Heart left ventricle (tissue), 16 donors: Measurements from ENCODE around the gene CMC1. TPM values are rescaled to one million over a fixed set of nuclear protein-coding genes. Genes with fewer than 3 reads are reported as not detected.

ENCODE experiments used
- ATAC-seq, 4 donors: fragments of 200-7000 bp; cut with Tn5 transposase; one replicate each; pipeline ENCODE4 v1.9.1; 2020 to 2022; ENCODE audit warnings: moderate library complexity in 4 of 4, mild to moderate bottlenecking in 3 of 4, moderate number of reproducible peaks in 1 of 4
- DNase-seq, 5 donors: peaks; one replicate each; pipeline ENCODE4 v3.0.0-alpha.2; 2020
- H3K27ac ChIP-seq, 12 donors: fragments of 200-600 bp; sonication (generic) in 4 of 12; one replicate each; pipeline versions ENCODE4 v1.5.0 to v1.8.0; 2016 to 2022; ENCODE audit warnings: mild to moderate bottlenecking in 2 of 12
- H3K27me3 ChIP-seq, 9 donors: fragments of 200-600 bp; sonication (generic) in 2 of 9; one replicate each; pipeline versions ENCODE4 v1.5.1 to v1.8.0; 2016 to 2022; ENCODE audit warnings: mild to moderate bottlenecking in 3 of 9
- H3K36me3 ChIP-seq, 9 donors: fragments of 200-600 bp; sonication (generic) in 2 of 9; one replicate each; pipeline versions ENCODE4 v1.5.0 to v1.8.0; 2018 to 2022; ENCODE audit warnings: mild to moderate bottlenecking in 2 of 9
- H3K4me1 ChIP-seq, 12 donors: fragments of 200-600 bp; sonication (generic) in 4 of 12; one replicate each; pipeline versions ENCODE4 v1.5.0 to v1.8.0; 2016 to 2022; ENCODE audit warnings: mild to moderate bottlenecking in 3 of 12
- H3K4me3 ChIP-seq, 12 donors: fragments of 200-600 bp; sonication (generic) in 4 of 12; one replicate each; pipeline versions ENCODE4 v1.5.0 to v1.8.0; 2017 to 2022; ENCODE audit warnings: mild to moderate bottlenecking in 9 of 12, moderate library complexity in 4 of 12
- H3K9me3 ChIP-seq, 12 donors: fragments of 200-600 bp; sonication (generic) in 4 of 12; one replicate each; pipeline versions ENCODE4 v1.5.0 to v1.8.0; 2016 to 2022; ENCODE audit warnings: mild to moderate bottlenecking in 1 of 12
- POLR2A ChIP-seq, 2 donors: fragments of 450-650 bp; IDR thresholded peaks; one replicate each; pipeline ENCODE4 v1.6.1; 2017; ENCODE audit warnings: antibody characterized with exemption in 2 of 2, mild to moderate bottlenecking in 2 of 2, moderate library complexity in 2 of 2
- WGBS, 4 donors: extraction: QIAGEN DNeasy Blood & Tissue Kit in 2 of 4; methylation state at CpG; one replicate each; pipeline versions ENCODE4 v1.1.5 to v1.1.7; 2013 to 2018; 5-methylcytosine and 5-hydroxymethylcytosine counted together
- intact Hi-C, 10 donors: fragments of 100-400 bp; cut with DNase I; formaldehyde crosslinking; loops; one replicate each; pipeline versions ENCODE4 v1.11.1 to v1.14.2; 2022
- polyA plus RNA-seq, 2 donors: library from polyadenylated mRNA; stranded (reverse); fragments of 200-250 nt; gene quantifications; one replicate each; pipeline ENCODE4 v1.2.3, GENCODE V29; 2013
- total RNA-seq, 9 donors: library from RNA; depleted of rRNA in 2 of 9; stranded (reverse); fragments of >200 nt in 2 of 9; fragmentation: NEBNext Ultra II Directional in 3 of 9; extraction: Animal tissue kit (Norgen Biotek cat#: 25700) in 3 of 9; gene quantifications; one replicate each; pipeline versions ENCODE4 v1.1.0 to v1.2.4, GENCODE V29; 2016 to 2023
- TF ChIP-seq, protein P1 (sequence below), 12 donors: fragments of 200-600 bp; sonication (generic) in 4 of 12; IDR thresholded peaks; one replicate each; pipeline versions ENCODE4 v1.5.0 to v1.8.0; 2018 to 2022; ENCODE audit warnings: antibody characterized with exemption in 12 of 12, mild to moderate bottlenecking in 5 of 12
- donor health status: ischemic (EF 13 %, LVEDD 7.1; RV severe dilation, severe dysfunction).
- donor health status: healthy with polysubstance abuse.
- donor health status: DM: no; HTN: yes; CAD: no.
- donor health status: DM: no; HTN: no; CAD: no.
- donor health status: ischemic (EF 25% LVEDD 6.9; RV normal size, moderate dysfunction).
- donor health status: ischemic (EF 25% LVEDD 5.7; RV mildly dilated, moderate dysfunction).
- donor health status: healthy.
- donor health status: DM: yes; HTN: yes; CAD: no.
- donor health status: ischemic (EF 35%, LVEDD 5.7; RV mildly dilated, moderate dysfunction).
- donor health status: nonischemic (EF 11% LVEDD 7.7; RV severe dilation, severe dysfunction).
- donor health status: DM: yes; HTN: yes; CAD: no.
- donor health status: PGD.
- donor health status: ischemic (EF 29% LVEDD 5.4; RV normal size, mild dysfunction).
- donor health status: nonischemic (EF 23%, LVEDD 6.1; RV moderate dilation, normal function).

CMC1 gene
- total and polyA plus RNA-seq, 11 donors = 14.9 to 106 (median 27.6) TPM

DNA sequence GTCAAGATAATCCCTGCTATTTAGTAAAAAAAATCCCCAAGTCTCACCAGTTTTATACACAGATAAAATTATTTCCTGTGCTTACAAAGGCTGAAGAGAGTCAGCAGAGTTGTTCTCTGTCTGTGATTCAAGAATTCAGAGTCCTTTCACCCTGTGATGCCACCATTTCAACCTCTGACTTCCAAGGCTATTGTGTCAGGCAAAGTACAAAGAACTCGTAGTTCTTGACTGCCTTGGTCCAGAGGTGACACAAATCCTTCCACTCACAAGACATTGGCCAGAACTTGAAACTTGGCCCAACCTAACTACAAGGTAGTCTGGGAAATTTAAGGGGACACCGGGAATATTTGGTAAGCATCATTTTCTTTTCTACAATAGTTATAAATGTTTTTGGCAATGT is 34.9 kb upstream of the CMC1 start:
- no peaks in the 10 kb centered on the region for H3K4me1 ChIP-seq
- no peak overlapping the region for H3K27ac ChIP-seq
- peak overlapping the region in 2 of 12 donors; percentile 7 to 25 for H3K4me3 ChIP-seq
- H3K27me3 ChIP-seq = no peaks in the 10 kb centered on the region
- ATAC-seq (peak in 2 of 4 donors; percentile 42 to 47), DNase-seq (no peak)
- no peaks in the 10 kb centered on the region for H3K9me3 ChIP-seq
- no peaks in the 10 kb centered on the region for H3K36me3 ChIP-seq
- TF ChIP-seq POLR2A (IDR thresholded peaks at IDR 0.05) = no peak
- TF ChIP-seq, protein P1, sequence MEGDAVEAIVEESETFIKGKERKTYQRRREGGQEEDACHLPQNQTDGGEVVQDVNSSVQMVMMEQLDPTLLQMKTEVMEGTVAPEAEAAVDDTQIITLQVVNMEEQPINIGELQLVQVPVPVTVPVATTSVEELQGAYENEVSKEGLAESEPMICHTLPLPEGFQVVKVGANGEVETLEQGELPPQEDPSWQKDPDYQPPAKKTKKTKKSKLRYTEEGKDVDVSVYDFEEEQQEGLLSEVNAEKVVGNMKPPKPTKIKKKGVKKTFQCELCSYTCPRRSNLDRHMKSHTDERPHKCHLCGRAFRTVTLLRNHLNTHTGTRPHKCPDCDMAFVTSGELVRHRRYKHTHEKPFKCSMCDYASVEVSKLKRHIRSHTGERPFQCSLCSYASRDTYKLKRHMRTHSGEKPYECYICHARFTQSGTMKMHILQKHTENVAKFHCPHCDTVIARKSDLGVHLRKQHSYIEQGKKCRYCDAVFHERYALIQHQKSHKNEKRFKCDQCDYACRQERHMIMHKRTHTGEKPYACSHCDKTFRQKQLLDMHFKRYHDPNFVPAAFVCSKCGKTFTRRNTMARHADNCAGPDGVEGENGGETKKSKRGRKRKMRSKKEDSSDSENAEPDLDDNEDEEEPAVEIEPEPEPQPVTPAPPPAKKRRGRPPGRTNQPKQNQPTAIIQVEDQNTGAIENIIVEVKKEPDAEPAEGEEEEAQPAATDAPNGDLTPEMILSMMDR (IDR thresholded peaks at IDR 0.05) = no peak
- WGBS, 4 donors = 43 to 62% (median 54%) methylated on average over 2 of the region's 2 CpGs
- intact Hi-C loops = no loop called here

DNA sequence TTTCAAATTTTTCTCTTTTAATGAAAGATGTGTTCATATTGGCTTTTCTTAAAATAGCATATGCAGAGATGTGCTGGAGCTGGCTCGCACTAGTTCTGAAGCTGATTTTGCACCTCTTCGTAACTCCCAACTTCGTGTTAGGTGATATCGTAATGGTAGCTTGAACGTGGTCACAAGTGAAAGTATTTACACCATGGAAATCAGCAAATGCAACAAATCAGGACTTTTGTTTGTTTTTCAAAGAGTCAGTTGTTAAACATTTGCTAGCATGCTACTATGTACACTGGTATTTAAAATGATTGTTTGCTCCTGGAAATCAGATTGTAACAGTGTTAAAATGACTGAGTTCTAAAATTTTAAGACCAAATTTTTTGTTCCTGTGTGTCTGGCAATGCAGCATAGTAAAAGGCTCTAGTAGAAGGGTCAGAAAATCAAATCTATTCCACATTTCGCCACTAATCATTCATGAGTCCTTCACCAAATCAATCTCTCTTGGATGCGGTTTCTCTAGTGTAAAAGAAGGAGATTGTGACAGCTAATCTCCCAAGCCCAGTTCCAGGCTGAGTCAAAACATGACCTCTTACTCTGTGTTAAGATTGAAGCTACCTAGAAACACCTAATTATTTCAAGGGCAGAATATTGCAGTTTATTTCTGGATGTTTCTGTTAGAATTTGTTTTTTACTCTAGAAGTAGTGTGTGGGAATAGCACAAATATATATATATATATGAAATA is 34.3 kb upstream of the CMC1 start:
- H3K4me1 ChIP-seq = no peaks in the 10 kb centered on the region
- intact Hi-C loops = no loop called here
- peaks cover 0 to under 1% (median 0%) of the 10 kb centered on the region in 12 donors for H3K9me3 ChIP-seq
- 64 to 69% (median 68%) methylated on average over 7 of the region's 7 CpGs for WGBS, 4 donors
- no peak for DNase-seq
- no peak for ATAC-seq
- H3K27ac ChIP-seq = no peak overlapping the region
- H3K27me3 ChIP-seq = no peaks in the 10 kb centered on the region
- no peaks in the 10 kb centered on the region for H3K36me3 ChIP-seq
- TF ChIP-seq, protein P1 (IDR thresholded peaks at IDR 0.05) = no peak
- TF ChIP-seq POLR2A (IDR thresholded peaks at IDR 0.05) = no peak
- peak overlapping the region in 2 of 12 donors; percentile 7 to 25 for H3K4me3 ChIP-seq

DNA sequence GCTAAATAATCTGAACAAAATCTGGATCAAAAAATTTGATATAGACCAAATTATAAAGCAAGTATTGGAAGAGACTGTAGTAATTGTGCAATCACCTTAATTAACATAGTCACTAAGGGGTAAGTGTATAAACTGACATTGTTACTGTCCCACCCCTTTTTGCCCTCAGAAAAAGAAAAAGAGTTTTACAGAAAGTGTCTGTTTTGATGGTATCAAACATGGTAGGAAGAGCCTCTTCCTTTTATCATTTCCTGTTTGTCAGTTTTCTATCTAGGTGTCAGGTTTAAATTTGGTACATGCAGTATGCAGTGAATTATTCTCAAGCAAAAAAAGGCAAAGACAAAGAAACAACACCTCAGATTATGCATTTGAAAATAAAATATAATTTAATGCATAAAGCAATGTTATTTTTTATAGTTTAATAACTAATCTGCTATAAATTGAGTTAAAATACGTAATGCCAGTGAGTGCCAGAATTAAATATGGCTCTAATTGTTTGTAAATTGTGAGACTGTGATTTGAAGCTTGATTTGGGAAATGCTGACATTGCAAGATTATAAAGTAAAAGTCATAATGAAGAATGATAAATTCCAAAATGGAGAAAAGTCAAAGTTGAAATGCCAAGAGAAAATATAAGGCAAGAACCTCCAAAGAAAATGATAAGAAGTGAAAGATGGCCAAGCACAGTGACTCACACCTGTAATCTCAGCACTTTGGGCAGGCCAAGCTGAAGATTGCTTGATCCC is 30.3 kb upstream of the CMC1 start:
- TF ChIP-seq, protein P1 (IDR thresholded peaks at IDR 0.05) = no peak
- no peak for TF ChIP-seq POLR2A (IDR thresholded peaks at IDR 0.05)
- H3K4me1 ChIP-seq = no peaks in the 10 kb centered on the region
- WGBS, 4 donors = 85 to 91% (median 88%) methylated on average over 1 of the region's 1 CpG
- no peak for DNase-seq
- H3K27me3 ChIP-seq = no peaks in the 10 kb centered on the region
- no peak overlapping the region for H3K4me3 ChIP-seq
- intact Hi-C loops = no loop called here
- no peak for ATAC-seq
- H3K36me3 ChIP-seq = no peaks in the 10 kb centered on the region
- peaks cover 0 to 38% (median 12%) of the 10 kb centered on the region in 12 donors for H3K9me3 ChIP-seq
- H3K27ac ChIP-seq = no peak overlapping the region

DNA sequence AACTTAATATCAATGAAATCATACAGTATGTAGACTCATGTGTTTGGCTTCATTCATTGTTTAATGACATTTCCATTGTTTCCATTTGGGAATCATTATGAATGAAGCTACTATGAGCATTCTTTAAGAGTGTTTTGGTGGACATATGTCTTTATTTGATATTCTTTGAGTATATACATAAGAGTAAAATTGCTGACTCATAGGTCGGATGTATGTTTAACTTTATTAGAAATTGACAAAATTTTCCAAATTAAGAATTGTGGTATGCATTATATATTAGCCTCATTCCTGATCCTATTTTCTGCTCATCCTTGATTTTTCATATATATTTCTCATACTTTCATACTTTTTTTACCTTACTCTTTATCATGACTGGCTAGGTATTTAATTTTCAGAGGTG is 28.7 kb upstream of the CMC1 start:
- Histone ChIP-seq H3K27me3 (no peaks in the 10 kb centered on the region), H3K36me3 (no peaks in the 10 kb centered on the region), H3K27ac (no peak overlapping the region), H3K9me3 (peaks cover 0 to 40% (median 12%) of the 10 kb centered on the region in 12 donors), H3K4me3 (no peak overlapping the region), H3K4me1 (no peaks in the 10 kb centered on the region)
- DNase-seq (no peak), ATAC-seq (no peak)
- 84 to 93% (median 89%) methylated on average over 1 of the region's 1 CpG for WGBS, 4 donors
- TF ChIP-seq POLR2A (IDR thresholded peaks at IDR 0.05) = no peak
- TF ChIP-seq, protein P1 (IDR thresholded peaks at IDR 0.05) = no peak
- intact Hi-C loops = no loop called here
